ENCODE measurements around the gene TMPRSS11F. TPM values are rescaled to one million over a fixed set of nuclear protein-coding genes. Genes with fewer than 3 reads are reported as not detected.

Gene TMPRSS11F
- total RNA-seq, 1 experiment from 2014 or later = not detected

GRCh38 chr4:68167166-68167565 lies 37.5 kb upstream of the TMPRSS11F start:
- Histone ChIP-seq H3K27me3 (ENCODE audit: insufficient read depth, low read length) (no peaks in the 10 kb centered on the region), H3K9me3 (ENCODE audit: control insufficient read depth in 1 of 2, insufficient read depth in 1 of 2, low read depth in 1 of 2, low read length in 2 of 2) (no peaks in the 10 kb centered on the region), H3K36me3 (ENCODE audit: control insufficient read depth in 1 of 2, insufficient read depth in 2 of 2, low read length in 2 of 2) (no peaks in the 10 kb centered on the region), H3K9me2 (ENCODE audit: insufficient read depth) (no peaks in the 10 kb centered on the region), H3K79me2 (ENCODE audit: insufficient read depth, low read length) (no peaks in the 10 kb centered on the region), H3K4me2 (ENCODE audit: low read length) (no peak overlapping the region), H3K27ac (ENCODE audit: low read depth, low read length) (no peak overlapping the region), H4K20me1 (ENCODE audit: insufficient read depth) (no peaks in the 10 kb centered on the region), H3K4me1 (ENCODE audit: control insufficient read depth in 1 of 2, insufficient read depth in 2 of 2, low read length in 2 of 2) (no peaks in the 10 kb centered on the region), H2AFZ (ENCODE audit: low read depth, low read length, poor library complexity, severe bottlenecking) (no peak overlapping the region), H3K4me3 (replicated peaks in 1 of 2; ENCODE audit: low read depth in 1 of 2, low read length in 2 of 2) (no peak overlapping the region), H3K9ac (ENCODE audit: low read length) (no peak overlapping the region)
- TF ChIP-seq EGR1 (IDR thresholded peaks at IDR 0.05; ENCODE audit: low read depth) (no peak), SRF (IDR thresholded peaks at IDR 0.05; ENCODE audit: low read depth) (no peak), POLR2A (IDR thresholded peaks at IDR 0.05; ENCODE audit: borderline replicate concordance, extremely low read depth, insufficient read depth, insufficient read length) (no peak), EZH2 (IDR thresholded peaks at IDR 0.05) (no peak), POLR2AphosphoS5 (IDR thresholded peaks at IDR 0.05; ENCODE audit: low read depth, low read length) (no peak), SP1 (IDR thresholded peaks at IDR 0.05; ENCODE audit: low read depth) (no peak), FOSL1 (IDR thresholded peaks at IDR 0.05; ENCODE audit: low read depth) (no peak), SIN3A (IDR thresholded peaks at IDR 0.05; ENCODE audit: low read depth) (no peak), ATF3 (IDR thresholded peaks at IDR 0.05) (no peak)
- TF ChIP-seq, protein P1, sequence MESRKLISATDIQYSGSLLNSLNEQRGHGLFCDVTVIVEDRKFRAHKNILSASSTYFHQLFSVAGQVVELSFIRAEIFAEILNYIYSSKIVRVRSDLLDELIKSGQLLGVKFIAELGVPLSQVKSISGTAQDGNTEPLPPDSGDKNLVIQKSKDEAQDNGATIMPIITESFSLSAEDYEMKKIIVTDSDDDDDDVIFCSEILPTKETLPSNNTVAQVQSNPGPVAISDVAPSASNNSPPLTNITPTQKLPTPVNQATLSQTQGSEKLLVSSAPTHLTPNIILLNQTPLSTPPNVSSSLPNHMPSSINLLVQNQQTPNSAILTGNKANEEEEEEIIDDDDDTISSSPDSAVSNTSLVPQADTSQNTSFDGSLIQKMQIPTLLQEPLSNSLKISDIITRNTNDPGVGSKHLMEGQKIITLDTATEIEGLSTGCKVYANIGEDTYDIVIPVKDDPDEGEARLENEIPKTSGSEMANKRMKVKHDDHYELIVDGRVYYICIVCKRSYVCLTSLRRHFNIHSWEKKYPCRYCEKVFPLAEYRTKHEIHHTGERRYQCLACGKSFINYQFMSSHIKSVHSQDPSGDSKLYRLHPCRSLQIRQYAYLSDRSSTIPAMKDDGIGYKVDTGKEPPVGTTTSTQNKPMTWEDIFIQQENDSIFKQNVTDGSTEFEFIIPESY (IDR thresholded peaks at IDR 0.05; ENCODE audit: extremely low read depth, insufficient replicate concordance, low read length) = no peak
- intact Hi-C loops (cut with micrococcal nuclease) = no loop called here
- no peak for ATAC-seq
- ChIA-PET POLR2A (no interaction called here), RAD21 (ENCODE audit: low non-redundant PET in 1 of 2, low total read pairs in 2 of 2, uncharacterized antibody in 2 of 2, unreplicated experiment in 2 of 2) (no interaction called here), CTCF (no interaction called here)
- BruUV-seq (replicated peaks) = no TSS peak
- DNase-seq (ENCODE audit: low read depth, low spot score) = no peak

- Histone ChIP-seq H3K79me2 (ENCODE audit: insufficient read depth, low read length) (no peaks in the 10 kb centered on the region), H2AFZ (ENCODE audit: low read depth, low read length, poor library complexity, severe bottlenecking) (no peak overlapping the region), H3K9ac (ENCODE audit: low read length) (no peak overlapping the region), H3K27me3 (ENCODE audit: insufficient read depth, low read length) (no peaks in the 10 kb centered on the region), H3K4me1 (ENCODE audit: control insufficient read depth in 1 of 2, insufficient read depth in 2 of 2, low read length in 2 of 2) (no peaks in the 10 kb centered on the region), H3K9me2 (ENCODE audit: insufficient read depth) (no peaks in the 10 kb centered on the region), H3K27ac (ENCODE audit: low read depth, low read length) (no peak overlapping the region), H3K9me3 (ENCODE audit: control insufficient read depth in 1 of 2, insufficient read depth in 1 of 2, low read depth in 1 of 2, low read length in 2 of 2) (no peaks in the 10 kb centered on the region), H4K20me1 (ENCODE audit: insufficient read depth) (no peaks in the 10 kb centered on the region), H3K4me2 (ENCODE audit: low read length) (no peak overlapping the region), H3K4me3 (replicated peaks in 1 of 2; ENCODE audit: low read depth in 1 of 2, low read length in 2 of 2) (no peak overlapping the region), H3K36me3 (ENCODE audit: control insufficient read depth in 1 of 2, insufficient read depth in 2 of 2, low read length in 2 of 2) (no peaks in the 10 kb centered on the region)
- CTCF ChIA-PET = no interaction called here
- RAD21 ChIA-PET (ENCODE audit: low non-redundant PET in 1 of 2, low total read pairs in 2 of 2, uncharacterized antibody in 2 of 2, unreplicated experiment in 2 of 2) = no interaction called here
- intact Hi-C loops (cut with micrococcal nuclease) = no loop called here
- DNase-seq (ENCODE audit: low read depth, low spot score) (no peak), ATAC-seq (no peak)
- no TSS peak for BruUV-seq (replicated peaks)
- POLR2A ChIA-PET = no interaction called here
- TF ChIP-seq YY1 (IDR thresholded peaks at IDR 0.05; ENCODE audit: extremely low read depth, insufficient replicate concordance, low read depth, low read length) (no peak), RAD21 (IDR thresholded peaks at IDR 0.05; ENCODE audit: low read depth) (no peak), ZFX (IDR thresholded peaks at IDR 0.05) (no peak), EGR1 (IDR thresholded peaks at IDR 0.05; ENCODE audit: low read depth) (no peak), SP1 (IDR thresholded peaks at IDR 0.05; ENCODE audit: low read depth) (no peak), SIN3A (IDR thresholded peaks at IDR 0.05; ENCODE audit: low read depth) (no peak), TCF7L2 (IDR thresholded peaks at IDR 0.05; ENCODE audit: borderline replicate concordance, extremely low read depth, insufficient read depth, insufficient read length) (no peak), POLR2AphosphoS5 (IDR thresholded peaks at IDR 0.05; ENCODE audit: low read depth, low read length) (no peak), MAX (IDR thresholded peaks at IDR 0.05) (no peak)
- TF ChIP-seq, protein P1 (IDR thresholded peaks at IDR 0.05; ENCODE audit: extremely low read depth, insufficient replicate concordance, low read length) = no peak
Observed at GRCh38 chr4:68163754-68164153, 34.1 kb upstream of the TMPRSS11F start.

Data from HCT116 (cell line).